ENCODE results near the gene NUP153.
"Not testable (repeated sequence)": the region's sequence is repeated elsewhere in the genome, so short reads cannot be mapped to it uniquely, and the experiment has no call there.

NUP153 gene

GRCh38 chr6:17599877-17600526, 106.7 kb downstream of the NUP153 start, which contains the start of gene FAM8A1:
FAM8A1 (plus strand) TSS chr6:17600302; CDS start chr6:17600410, 108 bp downstream.
- DNase-seq = peak; percentile 97

GRCh38 chr6:17596085-17596484, 110.6 kb downstream of the NUP153 start:
- no peak for DNase-seq

- no peak for DNase-seq
Measured at GRCh38 chr6:17593246-17593645, 113.5 kb downstream of the NUP153 start.

GRCh38 chr6:17591287-17591686, 115.4 kb downstream of the NUP153 start:
- no peak for DNase-seq

GRCh38 chr6:17589406-17590096, 117.2 kb downstream of the NUP153 start:
- DNase-seq = peak; percentile 91

- no peak for DNase-seq
Measured at GRCh38 chr6:17588011-17588410, 118.7 kb downstream of the NUP153 start.

GRCh38 chr6:17586623-17587022, 120.1 kb downstream of the NUP153 start:
- not testable (repeated sequence) for DNase-seq

- peak; percentile 55 for DNase-seq
Measured at GRCh38 chr6:17585766-17586490, 120.8 kb downstream of the NUP153 start.

GRCh38 chr6:17584241-17584803, 122.4 kb downstream of the NUP153 start:
- DNase-seq = no peak

- DNase-seq = no peak
Measured at GRCh38 chr6:17583811-17584210, 122.9 kb downstream of the NUP153 start.

- not testable (repeated sequence) for DNase-seq
Measured at GRCh38 chr6:17581282-17581681, 125.4 kb downstream of the NUP153 start.

GRCh38 chr6:17580518-17581048, 126.1 kb downstream of the NUP153 start:
- DNase-seq = no peak

- DNase-seq = no peak
Measured at GRCh38 chr6:17577059-17577458, 129.7 kb downstream of the NUP153 start.

GRCh38 chr6:17574866-17575560, 131.7 kb downstream of the NUP153 start:
- no peak for DNase-seq

- no peak for DNase-seq
Measured at GRCh38 chr6:17565399-17565798, 141.3 kb downstream of the NUP153 start.

Measured in islet precursor cell (in vitro differentiated cells).